ENCODE measurements around the gene CAMKMT. TPM values are rescaled to one million over a fixed set of nuclear protein-coding genes. Genes with fewer than 3 reads are reported as not detected.
"Not testable (repeated sequence)": the region's sequence is repeated elsewhere in the genome, so short reads cannot be mapped to it uniquely, and the experiment has no call there.

CAMKMT gene
- total RNA-seq, 2 experiments from 2014 or later: 11.3 to 12.0 TPM

- ChIA-PET POLR2A (no interaction called here), CTCF (interaction anchor here (0.5 to 2.1 kb wide), 42 partner anchors 9 to 1685 kb away, joined by 3 to 35 read pairs (median 3); no protein-coding TSS in a partner anchor)
These were observed 117.6 kb downstream of the CAMKMT start for GRCh38 chr2:44479127-44479887.

- CTCF ChIA-PET: interaction anchor here (0.6 to 2.1 kb wide), 33 partner anchors 8 to 534 kb away, joined by 3 to 35 read pairs (median 3); no protein-coding TSS in a partner anchor
- POLR2A ChIA-PET: no interaction called here
These were observed 118.3 kb downstream of the CAMKMT start for GRCh38 chr2:44480068-44480467.

GRCh38 chr2:44487052-44487451 lies 125.3 kb downstream of the CAMKMT start:
- ChIA-PET POLR2A (no interaction called here), CTCF (interaction anchor here (0.6 kb wide), 1 partner anchor 471 kb away, joined by 3 read pairs; no protein-coding TSS in a partner anchor)

- CTCF ChIA-PET: interaction anchor here (0.6 to 0.8 kb wide), 3 partner anchors 12 to 492 kb away, joined by 3 read pairs; no protein-coding TSS in a partner anchor
- POLR2A ChIA-PET: interaction anchor here (0.6 kb wide), 1 partner anchor 10 kb away, joined by 3 read pairs; no protein-coding TSS in a partner anchor
These were observed 129.0 kb downstream of the CAMKMT start for GRCh38 chr2:44490726-44491125.

- ChIA-PET POLR2A (no interaction called here), CTCF (no interaction called here)
These were observed 132.3 kb downstream of the CAMKMT start for GRCh38 chr2:44494006-44494405.

GRCh38 chr2:44495035-44495434 lies 133.3 kb downstream of the CAMKMT start:
- ChIA-PET POLR2A (no interaction called here), CTCF (interaction anchor here (1.4 kb wide), 1 partner anchor 15 kb away, joined by 4 read pairs; no protein-coding TSS in a partner anchor)

GRCh38 chr2:44495544-44495943 lies 133.8 kb downstream of the CAMKMT start:
- ChIA-PET POLR2A (no interaction called here), CTCF (interaction anchor here (1.4 kb wide), 1 partner anchor 16 kb away, joined by 4 read pairs; no protein-coding TSS in a partner anchor)

- CTCF ChIA-PET: interaction anchor here (1.4 kb wide), 1 partner anchor 17 kb away, joined by 4 read pairs; no protein-coding TSS in a partner anchor
- POLR2A ChIA-PET: no interaction called here
These were observed 134.4 kb downstream of the CAMKMT start for GRCh38 chr2:44496130-44496529.

- CTCF ChIA-PET: interaction anchor here (0.6 kb wide), 1 partner anchor 1450 kb away, joined by 4 read pairs; no protein-coding TSS in a partner anchor
- POLR2A ChIA-PET: no interaction called here
These were observed 136.8 kb downstream of the CAMKMT start for GRCh38 chr2:44498551-44498950.

GRCh38 chr2:44505664-44506063 lies 143.9 kb downstream of the CAMKMT start:
- CTCF ChIA-PET: interaction anchor here (1.1 kb wide), 1 partner anchor 26 kb away, joined by 3 read pairs; no protein-coding TSS in a partner anchor
- POLR2A ChIA-PET: not testable (repeated sequence)

- ChIA-PET CTCF (no interaction called here), POLR2A (no interaction called here)
These were observed 148.5 kb downstream of the CAMKMT start for GRCh38 chr2:44510246-44510645.

GRCh38 chr2:44515416-44515815 lies 153.7 kb downstream of the CAMKMT start:
- CTCF ChIA-PET: interaction anchor here (0.8 kb wide), 1 partner anchor 36 kb away, joined by 3 read pairs; no protein-coding TSS in a partner anchor
- POLR2A ChIA-PET: no interaction called here

GRCh38 chr2:44519026-44519425 lies 157.3 kb downstream of the CAMKMT start:
- ChIA-PET POLR2A (no interaction called here), CTCF (interaction anchor here (0.7 kb wide), 1 partner anchor 40 kb away, joined by 4 read pairs; no protein-coding TSS in a partner anchor)

GRCh38 chr2:44522846-44523245 lies 161.1 kb downstream of the CAMKMT start:
- POLR2A ChIA-PET: no interaction called here
- CTCF ChIA-PET: no interaction called here

- ChIA-PET POLR2A (no interaction called here), CTCF (no interaction called here)
These were observed 162.7 kb downstream of the CAMKMT start for GRCh38 chr2:44524347-44524926.

- ChIA-PET CTCF (no interaction called here), POLR2A (no interaction called here)
These were observed 164.6 kb downstream of the CAMKMT start for GRCh38 chr2:44526352-44526751.

GRCh38 chr2:44528595-44528994 lies 166.8 kb downstream of the CAMKMT start:
- ChIA-PET CTCF (no interaction called here), POLR2A (no interaction called here)

GRCh38 chr2:44529448-44529847 lies 167.7 kb downstream of the CAMKMT start:
- POLR2A ChIA-PET: no interaction called here

GRCh38 chr2:44531289-44531688 lies 169.5 kb downstream of the CAMKMT start:
- ChIA-PET POLR2A (no interaction called here), CTCF (no interaction called here)

More at GRCh38 chr2:44529448-44529847, 167.7 kb downstream of the CAMKMT start:
- CTCF ChIA-PET: no interaction called here

GRCh38 chr2:44532031-44532430 lies 170.3 kb downstream of the CAMKMT start:
- POLR2A ChIA-PET: no interaction called here
- CTCF ChIA-PET: interaction anchor here (0.6 kb wide), 1 partner anchor 884 kb away, joined by 3 read pairs; no protein-coding TSS in a partner anchor

- ChIA-PET CTCF (no interaction called here), POLR2A (no interaction called here)
These were observed 171.8 kb downstream of the CAMKMT start for GRCh38 chr2:44533508-44533907.

All from activated CD8-positive, alpha-beta memory T cell treated with anti-CD3 and anti-CD28 coated beads for 36 hours (primary cell).